ENCODE results near the gene SLK. TPM values are rescaled to one million over a fixed set of nuclear protein-coding genes. Genes with fewer than 3 reads are reported as not detected.
A peak's percentile ranks its signal among the peaks of the same experiment; 100 is the strongest.

Gene SLK
- total RNA-seq, 2 donors from 2014 or later: 42.1 to 53.9 TPM

DNA sequence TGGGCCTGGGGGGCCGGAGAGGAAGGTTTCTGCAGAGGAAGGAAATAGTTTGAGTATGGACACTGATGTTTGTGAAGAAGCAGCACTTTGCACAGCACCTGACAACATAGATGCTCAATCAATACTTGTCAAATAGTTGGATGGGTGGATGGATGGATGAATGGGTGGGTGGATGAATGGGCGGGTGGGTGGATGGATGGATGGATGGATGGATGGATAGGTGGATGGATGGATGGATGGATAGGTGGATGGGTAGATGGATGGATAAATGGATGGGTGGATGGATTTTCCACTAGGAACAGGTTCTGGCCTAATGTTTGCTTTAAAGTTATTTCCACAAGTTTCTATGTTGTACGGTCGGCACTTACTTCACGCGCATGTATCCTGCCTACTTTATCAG lies 73.4 kb downstream of the SLK start:
- ATAC-seq (no peak), DNase-seq (no peak)
- intact Hi-C loops (cut with DNase I, micrococcal nuclease): no loop called here

- no peak for ATAC-seq
- intact Hi-C loops (cut with DNase I, micrococcal nuclease): no loop called here
- DNase-seq: no peak
Observed at GRCh38 chr10:104040862-104041789, 74.2 kb downstream of the SLK start.

- ATAC-seq (no peak), DNase-seq (no peak)
- intact Hi-C loops (cut with DNase I, micrococcal nuclease): no loop called here
Observed at GRCh38 chr10:104041891-104042535, 75.1 kb downstream of the SLK start.

DNA sequence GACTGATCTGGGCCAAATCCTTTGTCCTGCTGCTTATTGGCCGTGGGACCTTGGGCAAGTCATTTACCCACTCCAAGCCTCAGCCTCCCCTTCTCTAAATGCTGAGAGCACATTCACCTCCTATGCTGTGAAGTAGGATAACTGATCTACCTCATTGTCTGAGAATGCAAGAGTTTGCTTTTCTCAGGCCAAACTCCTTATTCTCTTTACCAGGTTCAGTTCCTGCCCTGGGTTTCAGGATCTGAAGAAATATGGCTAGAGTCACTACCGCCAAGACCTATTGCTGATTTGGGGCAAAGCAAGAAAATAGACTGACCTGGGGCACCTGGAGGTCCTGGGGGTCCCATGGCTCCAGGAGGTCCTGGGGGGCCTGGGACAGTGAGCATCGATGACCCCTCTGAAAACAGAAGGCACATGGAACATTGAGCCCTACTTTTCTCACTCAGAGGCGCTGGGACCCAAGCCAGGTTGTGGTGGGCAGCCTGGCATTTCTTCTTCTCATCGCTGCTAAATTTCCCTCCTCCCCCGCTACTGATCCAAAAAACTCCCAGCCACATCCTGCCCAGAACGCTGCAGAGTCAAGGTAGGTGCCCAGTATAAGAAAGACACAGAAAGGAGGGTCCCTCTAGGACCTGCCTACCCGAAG lies 76.4 kb downstream of the SLK start:
- intact Hi-C loops (cut with DNase I, micrococcal nuclease): no loop called here
- ATAC-seq (no peak), DNase-seq (no peak)

DNA sequence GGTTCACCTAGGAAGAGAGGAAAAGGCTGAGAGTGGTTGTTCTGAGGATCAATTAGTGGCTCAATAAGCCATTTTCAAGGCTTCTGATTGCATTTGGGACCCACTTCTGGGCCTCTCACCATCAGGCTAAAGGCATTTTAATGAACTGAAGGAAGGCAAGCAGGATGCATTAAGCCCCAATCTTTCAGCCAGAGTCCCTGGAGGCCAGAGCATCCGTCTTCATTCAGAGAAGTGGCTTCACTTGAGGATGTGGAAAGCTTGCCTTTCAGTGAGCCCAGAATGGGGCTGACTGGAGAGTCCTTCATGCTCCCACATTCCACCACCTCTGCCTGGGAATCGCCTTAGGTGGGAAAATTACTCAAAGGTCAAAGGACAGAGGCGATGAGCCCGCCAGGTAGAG lies 76.9 kb downstream of the SLK start:
- DNase-seq (no peak), ATAC-seq (no peak)
- intact Hi-C loops (cut with DNase I, micrococcal nuclease): no loop called here

DNA sequence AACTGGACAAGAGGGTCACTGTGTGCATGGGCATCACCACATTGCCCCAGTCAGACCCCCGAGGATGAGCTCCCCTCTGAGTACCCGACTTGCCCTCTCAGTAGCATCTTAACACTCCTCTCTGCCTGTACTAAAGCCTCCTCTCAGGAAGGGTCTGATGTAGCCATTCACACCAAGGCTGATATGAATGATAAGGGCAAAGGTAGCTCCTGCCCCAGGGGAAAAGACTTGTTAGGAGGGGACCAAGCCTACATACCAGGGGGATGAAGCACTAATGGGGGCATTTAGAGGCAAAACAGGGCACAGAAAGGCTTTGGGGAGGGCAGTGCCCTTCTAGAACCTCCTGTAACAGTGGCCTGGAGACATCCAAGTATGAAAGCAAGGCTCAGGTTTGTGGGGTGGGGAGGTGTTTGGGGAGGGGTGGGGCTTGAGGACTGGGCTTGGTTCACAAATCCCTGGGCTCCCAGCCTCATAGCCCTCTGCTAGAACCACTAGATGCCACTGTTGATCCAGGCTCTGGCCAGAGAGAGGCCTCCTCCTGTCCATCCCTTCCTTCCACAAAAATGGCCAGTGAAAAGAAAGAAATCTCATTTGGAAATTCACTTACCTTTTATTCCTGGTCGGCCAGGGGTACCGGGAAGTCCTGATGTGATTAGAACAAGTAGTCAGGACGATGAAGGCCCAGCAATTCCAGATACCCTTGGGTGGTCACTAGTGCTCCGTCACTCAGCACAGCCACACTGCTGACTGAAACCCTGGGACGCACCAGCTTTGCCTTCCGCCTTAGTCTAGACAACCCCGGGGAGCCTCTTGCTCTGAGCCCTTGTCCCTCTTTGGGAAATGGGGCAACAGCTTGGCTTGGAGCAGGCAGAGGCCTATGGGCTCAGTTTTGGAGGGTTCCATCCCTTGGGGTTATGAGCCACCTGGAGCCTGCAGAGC lies 78.5 kb downstream of the SLK start:
- peak; percentile 63 for ATAC-seq
- peak in 1 of 2 donors; percentile 38 for DNase-seq
- intact Hi-C loops (cut with DNase I, micrococcal nuclease): loop anchor here in 1 of 2 donors (5.0 kb wide), 1 partner anchor 157 kb away; no protein-coding TSS in a partner anchor

DNA sequence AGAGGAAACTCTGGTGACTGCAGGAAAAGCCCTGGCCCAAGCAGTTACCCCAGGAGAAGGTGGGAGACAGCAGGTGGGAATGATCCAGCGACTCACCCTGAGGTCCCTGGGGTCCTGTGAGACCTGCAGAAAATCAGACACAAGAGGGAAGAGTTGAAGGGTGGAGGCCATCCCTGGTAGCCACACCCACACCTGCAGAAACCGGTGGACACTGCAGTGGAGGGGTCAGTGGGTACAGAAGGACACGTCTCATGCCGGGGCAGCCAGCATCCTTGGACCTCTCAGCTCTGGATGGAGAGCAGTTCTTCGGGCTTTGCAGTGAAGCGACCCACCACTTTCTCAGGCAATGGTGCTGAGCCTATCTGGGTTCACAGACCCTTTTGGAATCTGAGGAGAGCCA lies 79.7 kb downstream of the SLK start:
- ATAC-seq: no peak
- intact Hi-C loops (cut with DNase I, micrococcal nuclease): loop anchor here in 1 of 2 donors (5.0 kb wide), 1 partner anchor 156 kb away; no protein-coding TSS in a partner anchor
- no peak for DNase-seq

DNA sequence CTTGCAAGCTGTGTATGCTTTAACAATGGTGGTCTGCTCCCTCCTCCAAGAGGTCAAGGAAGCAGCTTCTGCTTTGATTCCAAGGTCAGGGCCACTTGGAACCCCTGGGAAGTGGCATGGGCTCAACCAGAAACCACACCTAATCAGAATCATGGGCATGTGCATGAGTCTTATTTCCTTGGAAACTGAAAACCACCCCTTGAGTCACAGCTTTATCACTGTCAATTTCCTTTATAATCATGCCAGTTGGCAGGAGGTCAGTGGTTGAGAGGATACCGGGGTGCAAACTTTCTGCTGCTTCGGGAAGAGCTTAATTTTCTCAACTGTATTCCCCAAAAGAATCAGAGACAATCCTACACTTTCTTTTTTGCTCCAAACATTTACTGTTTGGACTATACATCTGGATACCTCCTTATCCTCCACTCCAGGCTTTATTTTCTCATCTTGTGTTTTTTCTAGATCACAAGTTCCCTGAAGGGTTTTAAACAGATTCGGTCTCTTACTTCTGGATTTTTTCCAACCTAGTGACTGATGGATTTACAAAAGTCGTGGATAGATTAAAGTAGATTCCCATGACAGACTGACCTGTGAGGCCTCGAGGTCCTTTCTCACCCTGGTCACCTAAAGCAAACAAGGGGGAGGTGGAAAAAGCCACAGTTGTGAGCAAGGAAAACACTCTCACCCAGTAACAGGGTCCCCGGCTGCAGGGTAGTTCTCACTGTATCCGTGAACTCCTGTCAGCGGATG lies 82.7 kb downstream of the SLK start:
- intact Hi-C loops (cut with DNase I, micrococcal nuclease): loop anchor here in 1 of 2 donors (5.0 kb wide), 1 partner anchor 153 kb away; no protein-coding TSS in a partner anchor
- DNase-seq (no peak), ATAC-seq (peak; percentile 50)

DNA sequence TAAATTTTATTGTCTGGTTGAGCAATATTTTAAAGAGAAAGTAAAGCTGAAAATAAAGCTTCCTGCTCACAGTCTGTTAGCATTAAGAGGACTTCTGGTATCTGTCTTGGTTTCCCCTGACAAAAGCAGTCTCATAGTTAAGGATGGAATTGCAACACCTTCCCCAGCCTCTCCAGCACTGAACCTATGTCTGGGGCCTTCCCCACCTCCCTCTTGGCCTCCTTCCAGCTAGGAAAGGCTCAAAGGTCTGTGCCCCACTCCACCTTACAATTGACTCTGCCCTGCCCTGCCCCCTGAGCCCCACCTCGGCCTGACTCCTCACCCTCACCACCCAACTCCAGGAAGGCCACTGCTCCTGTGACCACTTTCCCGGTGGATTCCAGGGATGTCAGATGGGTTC lies 85.5 kb downstream of the SLK start:
- peak; percentile 83 to 91 for DNase-seq
- ATAC-seq: peak; percentile 88
- intact Hi-C loops (cut with DNase I, micrococcal nuclease): no loop called here

GRCh38 chr10:104053201-104053600 lies 86.3 kb downstream of the SLK start:
- peak; percentile 21 for ATAC-seq
- no peak for DNase-seq
- intact Hi-C loops (cut with DNase I, micrococcal nuclease): no loop called here

DNA sequence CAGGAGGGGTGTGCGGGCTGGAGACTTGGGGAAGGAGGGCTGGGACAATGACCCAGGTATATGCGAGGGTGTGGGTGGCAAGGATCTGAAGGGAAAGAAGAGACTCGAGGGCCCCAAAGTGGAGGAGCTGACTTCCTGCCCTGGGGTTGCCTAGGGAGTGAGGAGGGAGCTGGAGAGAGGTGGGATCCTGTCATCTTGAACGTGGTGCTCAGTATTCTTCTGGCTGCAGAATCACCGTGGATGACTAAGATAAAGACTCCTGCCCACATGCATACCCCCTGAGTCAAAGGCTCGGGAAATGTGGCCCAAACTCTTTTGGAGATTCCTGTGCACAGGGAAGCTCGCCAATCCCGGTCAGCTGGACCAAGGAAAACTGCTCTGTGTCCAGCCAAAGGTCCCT lies 87.5 kb downstream of the SLK start:
- ATAC-seq (no peak), DNase-seq (no peak)
- intact Hi-C loops (cut with DNase I, micrococcal nuclease): no loop called here

- DNase-seq (no peak), ATAC-seq (no peak)
- intact Hi-C loops (cut with DNase I, micrococcal nuclease): no loop called here
Observed at GRCh38 chr10:104056619-104057273, 89.8 kb downstream of the SLK start.

- intact Hi-C loops (cut with DNase I, micrococcal nuclease): no loop called here
- no peak for ATAC-seq
- DNase-seq: no peak
Observed at GRCh38 chr10:104057717-104058116, 90.8 kb downstream of the SLK start.

- no peak for DNase-seq
- intact Hi-C loops (cut with DNase I, micrococcal nuclease): no loop called here
- ATAC-seq: peak; percentile 28
Observed at GRCh38 chr10:104059364-104059763, 92.4 kb downstream of the SLK start.

GRCh38 chr10:104061196-104061595 lies 94.3 kb downstream of the SLK start:
- no peak for ATAC-seq
- intact Hi-C loops (cut with DNase I, micrococcal nuclease): no loop called here
- no peak for DNase-seq

DNA sequence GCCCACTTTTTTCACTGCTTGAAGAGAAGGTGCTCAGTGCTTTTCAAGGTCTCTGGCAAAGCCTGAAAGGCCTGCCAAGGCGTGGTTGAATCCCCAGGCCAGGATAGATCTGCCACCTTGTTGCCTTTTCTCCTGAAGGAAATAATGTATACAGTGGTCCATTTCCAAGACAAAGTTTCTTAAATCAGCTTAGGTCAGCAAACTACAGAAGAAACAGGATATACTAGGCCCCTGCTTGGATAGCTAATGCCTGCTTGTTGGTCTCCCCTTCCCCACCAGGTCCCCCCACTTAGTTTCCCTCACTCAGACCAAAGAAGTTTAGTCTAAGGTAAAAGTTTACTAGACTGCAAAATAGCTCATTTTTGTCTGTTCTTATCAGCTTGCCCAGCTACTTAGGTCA lies 98.8 kb downstream of the SLK start:
- ATAC-seq (no peak), DNase-seq (no peak)
- intact Hi-C loops (cut with DNase I, micrococcal nuclease): no loop called here

GRCh38 chr10:104066945-104067344 lies 100.0 kb downstream of the SLK start:
- intact Hi-C loops (cut with DNase I, micrococcal nuclease): no loop called here
- DNase-seq (no peak), ATAC-seq (no peak)

Measured in left colon (tissue), 2 donors.